T-cell (primary cell): Measurements from ENCODE around the gene MLXIP. TPM values are rescaled to one million over a fixed set of nuclear protein-coding genes. Genes with fewer than 3 reads are reported as not detected.

ENCODE experiments used
- ATAC-seq, 4 experiments: fragments of 200-7000 bp in 3 of 4; fragments of 150-1000 bp in 1 of 4; cut with Tn5 transposase; replicated peaks in 1 of 4; 1 replicate in 3 of 4; 2 replicates in 1 of 4; pipeline ENCODE4 v1.10.0; 2021; ENCODE audit warnings: moderate library complexity in 3 of 4, mild to moderate bottlenecking in 2 of 4, moderate number of reproducible peaks in 1 of 4
- CTCF ChIA-PET, 2 donors: fragments of 300-600 bp; sonication (Branson Sonifier 250); formaldehyde crosslinking; loops; one replicate each; lab custom pipeline; 2022; ENCODE audit warnings: antibody characterized with exemption in 2 of 2; lab: Charles Lee
- POLR2A ChIA-PET, 2 donors: fragments of 300-600 bp; sonication (Branson Sonifier 250); formaldehyde crosslinking; loops; one replicate each; lab custom pipeline; 2022; ENCODE audit warnings: antibody characterized with exemption in 2 of 2; lab: Charles Lee
- DNase-seq, 35 experiments: peaks; one replicate each; pipeline versions ENCODE4 v3.0.0 to v3.0.0-alpha.2; 2013 to 2023
- H3K27ac ChIP-seq: one replicate; pipeline ENCODE4 v1.5.1; 2013; ENCODE audit warnings: low read length
- H3K27me3 ChIP-seq, 2 experiments: replicated peaks in 1 of 2; 1 replicate in 1 of 2; 2 replicates in 1 of 2; pipeline versions ENCODE4 v1.6.1 to v1.7.0; 2013; ENCODE audit warnings: low read length in 1 of 2, mixed read lengths in 1 of 2; ENCODE audit not compliant: control insufficient read depth in 2 of 2, insufficient read depth in 2 of 2; ENCODE audit errors: extremely low read depth in 1 of 2
- H3K36me3 ChIP-seq, 2 donors: 1 replicate in 1 of 2; 2 replicates in 1 of 2; pipeline versions ENCODE4 v1.6.1 to v1.7.0; 2013; ENCODE audit warnings: low read length in 1 of 2; ENCODE audit not compliant: control insufficient read depth in 2 of 2, insufficient read depth in 1 of 2; ENCODE audit errors: extremely low read depth in 1 of 2
- H3K4me1 ChIP-seq, 2 experiments: 1 replicate in 1 of 2; 2 replicates in 1 of 2; pipeline versions ENCODE4 v1.6.1 to v1.7.0; 2013; ENCODE audit warnings: low read length in 2 of 2, mixed read lengths in 1 of 2; ENCODE audit not compliant: insufficient read depth in 2 of 2, control insufficient read depth in 1 of 2; ENCODE audit errors: extremely low read depth in 1 of 2
- H3K4me3 ChIP-seq, 2 donors: 1 replicate in 1 of 2; 2 replicates in 1 of 2; pipeline versions ENCODE4 v1.5.1 to v1.7.0; 2013; ENCODE audit warnings: mild to moderate bottlenecking in 2 of 2, low read length in 1 of 2, moderate library complexity in 1 of 2; ENCODE audit not compliant: control insufficient read depth in 1 of 2; ENCODE audit errors: extremely low read depth in 1 of 2
- H3K9me3 ChIP-seq: 2 replicates; pipeline ENCODE4 v1.7.0; 2013
- H3K27ac Mint-ChIP-seq, 2 donors: one replicate each; pipeline ENCODE4 v1.8.0; 2020 to 2021; ENCODE audit warnings: mild to moderate bottlenecking in 2 of 2, mixed read lengths in 2 of 2
- H3K27me3 Mint-ChIP-seq, 2 donors: one replicate each; pipeline ENCODE4 v1.8.0; 2021 to 2022; ENCODE audit warnings: mixed read lengths in 2 of 2
- H3K36me3 Mint-ChIP-seq: one replicate; pipeline ENCODE4 v1.8.0; 2021; ENCODE audit warnings: mixed read lengths
- H3K4me1 Mint-ChIP-seq, 3 donors: one replicate each; pipeline ENCODE4 v1.8.0; 2020 to 2022; ENCODE audit warnings: mixed read lengths in 3 of 3, mild to moderate bottlenecking in 1 of 3
- H3K4me3 Mint-ChIP-seq, 3 donors: one replicate each; pipeline ENCODE4 v1.8.0; 2020 to 2022; ENCODE audit warnings: mild to moderate bottlenecking in 3 of 3, mixed read lengths in 3 of 3, moderate library complexity in 3 of 3
- H3K9me3 Mint-ChIP-seq, 3 donors: one replicate each; pipeline ENCODE4 v1.8.0; 2020 to 2022; ENCODE audit warnings: mixed read lengths in 3 of 3
- WGBS: methylation state at CpG from one replicate; pipeline ENCODE4 v1.1.5; 2013; ENCODE audit warnings: missing lambda C conversion rate; ENCODE audit not compliant: insufficient coverage; 5-methylcytosine and 5-hydroxymethylcytosine counted together
- total RNA-seq, 35 experiments: library from RNA in 6 of 35; stranded (reverse) in 6 of 35; fragments of 120-200 nt in 1 of 35; gene quantifications; one replicate each; pipeline versions ENCODE4 v1.2.1 to v1.2.4 and lab custom pipeline; 2013 to 2026

The MLXIP gene
- total RNA-seq, 5 donors from 2014 or later (not counting 1 experiment from before 2014, with no cell fraction given): 87.9 to 113 (median 98.3) TPM

DNA sequence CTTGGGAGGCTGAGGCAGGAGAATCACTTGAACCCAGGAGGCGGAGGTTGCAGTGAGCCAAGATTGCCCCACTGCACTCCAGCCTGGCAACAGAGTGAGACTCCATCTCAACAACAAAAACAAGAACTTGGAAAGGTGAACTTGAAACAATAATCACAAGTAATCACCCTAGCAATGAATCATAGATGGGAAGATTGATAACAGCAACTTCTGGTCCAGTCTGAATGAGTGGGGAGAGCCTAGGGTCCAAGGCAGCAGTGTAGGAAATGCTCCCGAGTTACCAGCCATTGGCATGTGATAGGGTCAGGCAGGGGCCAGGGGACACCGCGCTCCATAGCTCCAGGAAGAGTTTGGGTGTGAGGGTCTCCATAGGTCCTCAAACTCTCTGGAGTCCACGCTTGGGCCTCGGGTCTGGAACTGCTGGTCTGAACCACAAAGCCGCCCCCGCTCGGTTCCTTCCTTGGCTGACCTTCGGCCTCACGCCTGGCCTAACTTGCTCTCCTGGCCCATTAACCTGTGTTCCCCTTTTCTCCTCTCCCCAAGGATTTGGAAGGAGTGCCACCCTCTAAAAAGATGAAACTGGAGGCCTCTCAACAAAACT, 19.9 kb upstream of the MLXIP start:
- Mint-ChIP-seq H3K9me3 (no peaks in the 10 kb centered on the region), H3K4me1 (peaks cover 9 to 12% (median 9%) of the 10 kb centered on the region in 3 donors), H3K27me3 (no peaks in the 10 kb centered on the region), H3K4me3 (no peak overlapping the region), H3K36me3 (no peaks in the 10 kb centered on the region), H3K27ac (no peak overlapping the region)
- ATAC-seq (no peak), DNase-seq (no peak)
- 98% methylated on average over 6 of the region's 11 CpGs for WGBS
- Histone ChIP-seq H3K36me3 (peaks cover 0 to 30% of the 10 kb centered on the region in 2 donors), H3K27ac (no peak overlapping the region), H3K27me3 (no peaks in the 10 kb centered on the region), H3K9me3 (no peaks in the 10 kb centered on the region), H3K4me3 (no peak overlapping the region), H3K4me1 (peaks cover 6 to 9% of the 10 kb centered on the region in 2 experiments)
- ChIA-PET POLR2A (no interaction called here), CTCF (no interaction called here)

DNA sequence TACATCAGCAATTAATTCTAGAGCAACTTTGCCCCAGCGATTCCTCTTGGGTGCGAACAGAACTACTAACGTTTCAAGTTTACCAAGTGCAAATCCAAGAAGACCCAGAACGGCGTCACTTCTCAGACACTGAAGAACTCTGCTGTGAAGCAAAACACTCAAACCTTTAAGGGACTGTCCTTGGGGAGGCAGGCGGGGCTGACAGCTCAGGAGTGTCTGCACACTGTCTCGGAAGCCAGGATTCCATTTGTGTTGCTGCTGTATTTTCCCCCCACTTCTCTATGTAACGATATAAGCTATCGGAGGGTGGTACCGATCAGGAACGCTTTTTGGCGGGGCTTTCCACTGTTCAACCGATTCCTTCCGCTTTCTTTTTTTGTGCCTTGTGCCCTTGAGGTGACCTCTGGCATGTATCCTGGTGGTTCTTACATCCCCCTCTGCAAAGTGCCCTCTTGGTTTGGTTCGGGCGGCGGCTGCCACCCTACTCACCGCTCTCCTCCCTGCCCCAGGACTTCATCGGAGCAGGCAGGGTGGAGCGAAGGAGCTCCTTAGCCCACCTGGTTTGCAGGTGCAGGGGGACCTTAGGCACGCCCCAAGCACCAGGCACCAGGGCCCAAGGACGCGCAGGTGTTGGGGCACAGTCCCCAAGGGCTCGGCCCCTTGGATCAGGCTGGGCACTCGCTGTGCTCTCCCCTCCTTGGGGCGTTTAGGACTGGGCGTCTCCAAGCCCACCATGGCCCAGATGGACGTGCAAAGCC, 19.2 kb upstream of the MLXIP start:
- no peak overlapping the region for H3K27ac Mint-ChIP-seq
- Histone ChIP-seq H3K27me3 (no peaks in the 10 kb centered on the region), H3K27ac (no peak overlapping the region), H3K9me3 (no peaks in the 10 kb centered on the region), H3K4me1 (peaks cover 6% of the 10 kb centered on the region in 2 experiments), H3K36me3 (peaks cover 0 to 30% of the 10 kb centered on the region in 2 donors), H3K4me3 (no peak overlapping the region)
- no peak overlapping the region for H3K4me3 Mint-ChIP-seq
- POLR2A ChIA-PET: no interaction called here
- DNase-seq: no peak
- H3K36me3 Mint-ChIP-seq: no peaks in the 10 kb centered on the region
- no peak for ATAC-seq
- no peaks in the 10 kb centered on the region for H3K27me3 Mint-ChIP-seq
- 94% methylated on average over 24 of the region's 28 CpGs for WGBS
- CTCF ChIA-PET: no interaction called here
- peaks cover 7 to 12% (median 12%) of the 10 kb centered on the region in 3 donors for H3K4me1 Mint-ChIP-seq
- H3K9me3 Mint-ChIP-seq: no peaks in the 10 kb centered on the region

DNA sequence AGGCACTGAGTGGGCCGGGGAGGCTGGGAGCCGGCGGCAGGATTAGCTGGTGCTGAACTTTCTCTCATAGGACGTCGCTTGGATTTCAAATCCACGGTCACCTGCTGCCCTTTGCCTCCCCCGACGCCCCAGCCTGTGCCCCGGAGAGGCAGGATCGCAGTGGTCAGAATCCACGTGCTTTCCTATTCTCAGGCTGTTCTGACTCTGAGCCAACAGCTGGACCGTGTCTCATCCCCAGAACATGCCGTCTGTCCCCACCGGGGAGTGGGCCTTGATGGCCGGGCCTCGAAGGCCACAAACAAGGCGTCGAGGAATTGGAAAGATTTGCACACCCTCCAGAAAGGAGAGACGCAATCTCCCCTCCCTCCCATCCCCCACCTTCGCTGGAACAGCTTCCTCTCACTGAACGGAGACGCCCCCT, 18.5 kb upstream of the MLXIP start:
- POLR2A ChIA-PET: no interaction called here
- ATAC-seq (no peak), DNase-seq (no peak)
- WGBS: 92% methylated on average over 18 of the region's 22 CpGs
- no peak overlapping the region for H3K27ac ChIP-seq
- no peak overlapping the region for H3K4me3 ChIP-seq
- peaks cover 0 to 26% of the 10 kb centered on the region in 2 donors for H3K36me3 ChIP-seq
- peaks cover 2 to 6% of the 10 kb centered on the region in 2 experiments for H3K4me1 ChIP-seq
- H3K9me3 Mint-ChIP-seq: no peaks in the 10 kb centered on the region
- H3K9me3 ChIP-seq: no peaks in the 10 kb centered on the region
- CTCF ChIA-PET: no interaction called here
- no peak overlapping the region for H3K4me3 Mint-ChIP-seq
- H3K36me3 Mint-ChIP-seq: no peaks in the 10 kb centered on the region
- no peaks in the 10 kb centered on the region for H3K27me3 ChIP-seq
- no peaks in the 10 kb centered on the region for H3K27me3 Mint-ChIP-seq
- H3K27ac Mint-ChIP-seq: no peak overlapping the region
- H3K4me1 Mint-ChIP-seq: peaks cover 4 to 12% (median 8%) of the 10 kb centered on the region in 3 donors

DNA sequence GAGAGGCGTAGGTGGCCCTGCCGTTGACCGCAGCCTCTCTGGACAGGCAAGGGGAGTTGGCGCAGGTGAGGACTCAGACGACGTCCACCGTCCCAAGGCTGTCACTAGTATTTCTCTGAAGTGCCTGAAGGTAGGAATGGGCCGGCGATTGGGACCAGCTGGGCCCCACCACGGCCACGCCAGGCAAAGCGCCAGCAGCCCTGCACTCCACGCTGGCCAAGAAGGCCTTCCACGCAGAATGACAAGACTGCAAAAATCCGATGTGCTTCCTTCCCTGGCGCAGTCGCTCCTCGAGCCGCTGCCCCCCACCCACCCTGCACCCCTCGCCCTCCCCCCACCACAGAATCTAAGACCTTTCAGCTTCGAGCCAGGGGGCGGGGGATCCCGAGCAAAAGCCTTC, 17.3 kb upstream of the MLXIP start:
- H3K9me3 Mint-ChIP-seq: no peaks in the 10 kb centered on the region
- WGBS: 96% methylated on average over 15 of the region's 23 CpGs
- no peaks in the 10 kb centered on the region for H3K27me3 Mint-ChIP-seq
- H3K36me3 ChIP-seq: peaks cover 0 to 17% of the 10 kb centered on the region in 2 donors
- no peak overlapping the region for H3K27ac ChIP-seq
- H3K4me1 Mint-ChIP-seq: peaks cover 4 to 12% (median 8%) of the 10 kb centered on the region in 3 donors
- H3K4me3 ChIP-seq: no peak overlapping the region
- ChIA-PET CTCF (interaction anchor here in 1 of 2 donors (0.6 kb wide), 1 partner anchor 363 kb away, joined by 3 read pairs; no protein-coding TSS in a partner anchor), POLR2A (interaction anchor here (0.5 to 0.7 kb wide), 2 partner anchors 143 to 183 kb away, joined by 3 read pairs; partner anchors contain the start of gene CFAP251 (in 1 of the 2))
- H3K27me3 ChIP-seq: no peaks in the 10 kb centered on the region
- no peak for DNase-seq
- no peak for ATAC-seq
- H3K4me3 Mint-ChIP-seq: no peak overlapping the region
- peaks cover 2 to 6% of the 10 kb centered on the region in 2 experiments for H3K4me1 ChIP-seq
- H3K27ac Mint-ChIP-seq: no peak overlapping the region
- no peaks in the 10 kb centered on the region for H3K36me3 Mint-ChIP-seq
- no peaks in the 10 kb centered on the region for H3K9me3 ChIP-seq

DNA sequence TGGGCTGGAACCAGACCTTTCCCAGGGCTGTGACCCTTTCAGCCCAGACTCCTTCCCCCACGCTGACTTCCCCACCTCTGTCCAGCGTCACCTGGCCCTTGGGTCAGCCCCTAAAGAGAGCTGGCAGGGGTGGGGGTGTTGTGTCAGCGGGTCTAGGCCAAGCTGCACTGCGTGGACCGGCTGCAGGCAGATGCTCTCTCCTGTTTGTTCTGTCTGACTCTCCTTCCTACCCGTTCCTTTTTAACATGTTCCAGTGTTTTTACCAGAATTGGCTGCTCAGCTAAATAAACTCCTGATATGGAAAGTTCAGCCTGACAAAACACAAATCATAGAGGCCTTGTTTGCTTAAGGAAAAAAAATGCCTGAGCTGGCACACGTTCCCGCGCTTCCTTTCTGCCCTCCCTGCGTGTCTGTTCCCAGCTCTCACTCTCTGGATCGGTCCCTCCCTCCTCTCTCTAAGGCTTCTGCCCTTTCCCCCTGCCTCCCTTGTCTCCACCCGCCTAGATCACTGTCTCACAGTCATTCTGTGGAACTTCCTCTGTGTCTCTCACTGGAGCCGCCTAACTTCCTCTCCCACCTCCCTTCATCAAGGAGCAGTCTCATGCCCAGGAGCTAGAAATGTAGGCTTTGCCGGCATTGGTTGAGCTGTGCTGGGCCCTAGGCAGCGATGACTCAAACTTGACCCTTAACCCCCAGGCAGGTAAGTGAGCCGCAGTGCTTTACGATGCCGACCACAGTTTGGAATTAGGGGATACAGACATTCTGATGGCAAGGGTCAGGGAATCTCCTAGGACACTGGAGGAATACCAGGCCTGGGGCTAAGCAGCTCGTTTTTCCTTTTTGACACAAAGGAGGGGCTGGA, 15.5 kb upstream of the MLXIP start:
- Mint-ChIP-seq H3K9me3 (no peaks in the 10 kb centered on the region), H3K4me3 (no peak overlapping the region), H3K27me3 (no peaks in the 10 kb centered on the region), H3K4me1 (peaks cover 8 to 19% (median 15%) of the 10 kb centered on the region in 3 donors), H3K27ac (peak overlapping the region in 1 of 2 donors; percentile 1), H3K36me3 (no peaks in the 10 kb centered on the region)
- POLR2A ChIA-PET: interaction anchor here in 1 of 2 donors (0.6 kb wide), 1 partner anchor 42 kb away, joined by 3 read pairs; no protein-coding TSS in a partner anchor
- Histone ChIP-seq H3K27me3 (no peaks in the 10 kb centered on the region), H3K36me3 (peaks cover 0 to 8% of the 10 kb centered on the region in 2 donors), H3K4me3 (no peak overlapping the region), H3K9me3 (no peaks in the 10 kb centered on the region), H3K4me1 (peaks cover 6 to 9% of the 10 kb centered on the region in 2 experiments), H3K27ac (no peak overlapping the region)
- WGBS: 75% methylated on average over 16 of the region's 19 CpGs
- DNase-seq (no peak), ATAC-seq (peak in 1 of 4 experiments; percentile 27)
- CTCF ChIA-PET: interaction anchor here (0.6 to 0.7 kb wide), 3 partner anchors 40 to 181 kb away, joined by 3 to 4 read pairs (median 3); no protein-coding TSS in a partner anchor

DNA sequence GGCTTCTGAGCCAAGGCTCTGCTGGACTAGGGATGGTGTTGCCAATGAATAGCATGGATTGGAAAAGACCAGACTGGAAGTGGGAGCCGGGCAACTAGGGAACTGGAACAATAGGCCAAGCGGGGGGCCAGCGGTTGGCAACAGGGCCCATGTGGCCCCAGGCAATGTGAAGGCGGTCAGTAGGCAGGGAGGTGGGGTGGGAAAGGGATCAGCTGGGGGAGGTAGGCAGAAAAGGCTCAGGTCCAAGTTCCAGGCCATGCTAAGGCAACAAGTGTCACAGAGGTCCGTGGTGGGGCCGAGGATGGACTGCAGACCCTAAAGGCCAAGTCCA, 14.9 kb upstream of the MLXIP start:
- Histone ChIP-seq H3K4me1 (peaks cover 11 to 14% of the 10 kb centered on the region in 2 experiments), H3K27me3 (no peaks in the 10 kb centered on the region), H3K36me3 (peaks cover 0 to 8% of the 10 kb centered on the region in 2 donors), H3K9me3 (no peaks in the 10 kb centered on the region), H3K4me3 (no peak overlapping the region), H3K27ac (no peak overlapping the region)
- ATAC-seq (no peak), DNase-seq (no peak)
- WGBS: 94% methylated on average over 6 of the region's 6 CpGs
- no peak overlapping the region for H3K27ac Mint-ChIP-seq
- peaks cover 14 to 24% (median 21%) of the 10 kb centered on the region in 3 donors for H3K4me1 Mint-ChIP-seq
- CTCF ChIA-PET: no interaction called here
- POLR2A ChIA-PET: no interaction called here
- H3K4me3 Mint-ChIP-seq: no peak overlapping the region
- no peaks in the 10 kb centered on the region for H3K9me3 Mint-ChIP-seq
- no peaks in the 10 kb centered on the region for H3K36me3 Mint-ChIP-seq
- H3K27me3 Mint-ChIP-seq: no peaks in the 10 kb centered on the region
